B cell (primary cell): Measurements from ENCODE around the gene LRRC14B. TPM values are rescaled to one million over a fixed set of nuclear protein-coding genes. Genes with fewer than 3 reads are reported as not detected.

Experiments
- ATAC-seq: fragments of 200-7000 bp; cut with Tn5 transposase; one replicate; pipeline ENCODE4 v1.10.0; 2021; ENCODE audit warnings: low read depth, mild to moderate bottlenecking, moderate number of reproducible peaks, moderate library complexity
- CTCF ChIA-PET: fragments of 350-600 bp; sonication (Branson Sonifier 250); formaldehyde crosslinking; loops from one replicate; lab custom pipeline; 2021; ENCODE audit warnings: antibody characterized with exemption, inconsistent platforms; lab: Charles Lee
- POLR2A ChIA-PET: fragments of 350-600 bp; sonication (Branson Sonifier 250); formaldehyde crosslinking; loops from one replicate; lab custom pipeline; 2021; ENCODE audit warnings: antibody characterized with exemption; lab: Charles Lee
- DNase-seq: peaks from one replicate; pipeline ENCODE4 v3.0.0; 2013
- H2AFZ ChIP-seq: 2 replicates; pipeline ENCODE4 v1.6.1; 2012; ENCODE audit warnings: mild to moderate bottlenecking, low read depth, low read length; ENCODE audit not compliant: insufficient read depth, poor library complexity, severe bottlenecking
- H3K27ac ChIP-seq, 2 donors: 1 replicate in 1 of 2; 2 replicates in 1 of 2; pipeline ENCODE4 v1.5.1; 2012 to 2013; ENCODE audit warnings: low read length in 2 of 2, mild to moderate bottlenecking in 2 of 2, moderate library complexity in 1 of 2
- H3K27me3 ChIP-seq, 4 experiments: fragments of 200-600 bp in 1 of 4; sonication (generic) in 1 of 4; replicated peaks in 1 of 4; 1 replicate in 2 of 4; 2 replicates in 2 of 4; pipeline versions ENCODE4 v1.6.1 to v1.7.0; 2013 to 2016; ENCODE audit warnings: low read length in 3 of 4, mild to moderate bottlenecking in 2 of 4, mixed read lengths in 1 of 4, moderate library complexity in 1 of 4; ENCODE audit not compliant: insufficient read depth in 4 of 4, control insufficient read depth in 3 of 4; ENCODE audit errors: control extremely low read depth in 1 of 4
- H3K36me3 ChIP-seq, 2 experiments: replicated peaks in 1 of 2; 1 replicate in 1 of 2; 2 replicates in 1 of 2; pipeline versions ENCODE4 v1.6.1 to v1.7.1; 2013; ENCODE audit warnings: low read length in 1 of 2; ENCODE audit not compliant: insufficient read depth in 2 of 2, control insufficient read depth in 1 of 2; ENCODE audit errors: control extremely low read depth in 1 of 2, extremely low read depth in 1 of 2
- H3K4me1 ChIP-seq, 2 donors: fragments of 200-600 bp in 1 of 2; sonication (generic) in 1 of 2; 1 replicate in 1 of 2; 2 replicates in 1 of 2; pipeline versions ENCODE4 v1.5.1 to v1.6.1; 2013 to 2017; ENCODE audit warnings: low read length in 2 of 2; ENCODE audit not compliant: control insufficient read depth in 2 of 2, insufficient read depth in 2 of 2
- H3K4me2 ChIP-seq: replicated peaks from 2 replicates; pipeline ENCODE3; 2012; ENCODE audit warnings: mild to moderate bottlenecking, low read depth, low read length; ENCODE audit not compliant: poor library complexity, severe bottlenecking
- H3K4me3 ChIP-seq, 5 experiments: fragments of 200-600 bp in 1 of 5; sonication (generic) in 1 of 5; 1 replicate in 3 of 5; 2 replicates in 2 of 5; pipeline versions ENCODE4 v1.5.1 to v1.7.0; 2011 to 2016; ENCODE audit warnings: low read length in 4 of 5, mild to moderate bottlenecking in 4 of 5, low read depth in 2 of 5, control low read depth in 1 of 5, moderate library complexity in 1 of 5; ENCODE audit not compliant: insufficient read depth in 1 of 5; ENCODE audit errors: control extremely low read depth in 1 of 5, extremely low read depth in 1 of 5
- H3K79me2 ChIP-seq: fragments of 200-600 bp; sonication (generic); one replicate; pipeline ENCODE4 v1.6.0; 2016; ENCODE audit warnings: low read length; ENCODE audit not compliant: control insufficient read depth, insufficient read depth
- H3K9ac ChIP-seq: fragments of 200-600 bp; sonication (generic); 2 replicates; pipeline ENCODE4 v1.6.1; 2017; ENCODE audit warnings: mild to moderate bottlenecking, low read length, moderate library complexity
- H3K9me3 ChIP-seq, 3 donors: one replicate each; pipeline versions ENCODE4 v1.6.1 to v1.7.1; 2013; ENCODE audit warnings: low read length in 2 of 3; ENCODE audit not compliant: control insufficient read depth in 2 of 3, insufficient read depth in 1 of 3; ENCODE audit errors: control extremely low read depth in 1 of 3
- H4K20me1 ChIP-seq: 2 replicates; pipeline ENCODE4 v1.6.0; 2012; ENCODE audit warnings: mild to moderate bottlenecking, low read length; ENCODE audit not compliant: insufficient read depth, control insufficient read depth, poor library complexity, severe bottlenecking
- H3K27ac Mint-ChIP-seq: one replicate; pipeline ENCODE4 v1.8.0; 2021; ENCODE audit warnings: mixed read lengths
- H3K27me3 Mint-ChIP-seq: one replicate; pipeline ENCODE4 v1.8.0; 2021; ENCODE audit warnings: mixed read lengths
- H3K4me1 Mint-ChIP-seq: one replicate; pipeline ENCODE4 v1.8.0; 2021; ENCODE audit warnings: mixed read lengths
- H3K4me3 Mint-ChIP-seq: one replicate; pipeline ENCODE4 v1.8.0; 2021; ENCODE audit warnings: mixed read lengths
- H3K9me3 Mint-ChIP-seq: one replicate; pipeline ENCODE4 v1.8.0; 2022; ENCODE audit warnings: mixed read lengths; ENCODE audit not compliant: insufficient read depth
- CTCF ChIP-seq: fragments of 200-600 bp; IDR thresholded peaks from one replicate; pipeline ENCODE4 v1.8.0; 2022; ENCODE audit warnings: antibody characterized with exemption, mild to moderate bottlenecking
- EZH2 ChIP-seq: IDR thresholded peaks from 2 replicates; pipeline ENCODE4 v1.6.1; 2012; ENCODE audit warnings: borderline replicate concordance, low read depth, mild to moderate bottlenecking, moderate library complexity, low read length; ENCODE audit not compliant: insufficient read depth, poor library complexity, severe bottlenecking
- WGBS: methylation state at CpG from one replicate; pipeline ENCODE4 v1.1.5; 2013; ENCODE audit warnings: missing lambda C conversion rate; ENCODE audit not compliant: insufficient coverage; 5-methylcytosine and 5-hydroxymethylcytosine counted together
- intact Hi-C: fragments of 100-400 bp; cut with micrococcal nuclease; formaldehyde crosslinking; loops from one replicate; pipeline ENCODE4 v1.10.0; 2022
- polyA plus RNA-seq: library from polyadenylated mRNA; depleted of rRNA; stranded (reverse); fragments of >200 nt; gene quantifications from 2 replicates; pipeline ENCODE4 v1.2.3, GENCODE V29; 2012
- total RNA-seq, 2 donors: library from RNA; stranded (reverse); fragments of 120-200 nt in 1 of 2; gene quantifications; 1 replicate in 1 of 2; 2 replicates in 1 of 2; pipeline versions ENCODE4 v1.2.3 to v1.2.4, GENCODE V29; 2013 to 2022

The LRRC14B gene
- total and polyA plus RNA-seq, 2 donors (not counting 1 experiment from before 2014, with no cell fraction given), result 0.06 TPM; not detected in 1

GRCh38 chr5:158807-159447 lies 32.4 kb upstream of the LRRC14B start:
- no peaks in the 10 kb centered on the region for H3K4me1 ChIP-seq
- no peaks in the 10 kb centered on the region for H3K79me2 ChIP-seq
- no peaks in the 10 kb centered on the region for H3K9me3 ChIP-seq
- no peak overlapping the region for H3K9ac ChIP-seq
- DNase-seq (no peak), ATAC-seq (no peak)
- ChIA-PET CTCF (no interaction called here), POLR2A (no interaction called here)
- H3K27me3 ChIP-seq, result no peaks in the 10 kb centered on the region
- H3K9me3 Mint-ChIP-seq, result no peaks in the 10 kb centered on the region
- no peak overlapping the region for H3K4me3 ChIP-seq
- no peak overlapping the region for H3K27ac ChIP-seq
- no peak overlapping the region for H3K4me3 Mint-ChIP-seq
- TF ChIP-seq EZH2 (no peak), CTCF (no peak)
- no peaks in the 10 kb centered on the region for H4K20me1 ChIP-seq
- no peak overlapping the region for H3K27ac Mint-ChIP-seq
- H3K36me3 ChIP-seq, result no peaks in the 10 kb centered on the region
- 70% methylated on average over 13 of the region's 17 CpGs for WGBS
- peaks cover 18% of the 10 kb centered on the region for H3K27me3 Mint-ChIP-seq
- H2AFZ ChIP-seq, result no peak overlapping the region
- H3K4me1 Mint-ChIP-seq, result no peaks in the 10 kb centered on the region
- intact Hi-C loops, result no loop called here
- H3K4me2 ChIP-seq, result no peak overlapping the region

- H3K4me3 ChIP-seq, result no peak overlapping the region
- H2AFZ ChIP-seq, result no peak overlapping the region
- Mint-ChIP-seq H3K4me1 (no peaks in the 10 kb centered on the region), H3K27me3 (peaks cover 18% of the 10 kb centered on the region), H3K27ac (no peak overlapping the region), H3K4me3 (no peak overlapping the region), H3K9me3 (no peaks in the 10 kb centered on the region)
- ATAC-seq (no peak), DNase-seq (no peak)
- no peaks in the 10 kb centered on the region for H3K4me1 ChIP-seq
- TF ChIP-seq CTCF, result no peak
- no peak for TF ChIP-seq EZH2
- H3K9ac ChIP-seq, result no peak overlapping the region
- H3K36me3 ChIP-seq, result no peaks in the 10 kb centered on the region
- no peaks in the 10 kb centered on the region for H3K79me2 ChIP-seq
- peaks cover 0 to 2% (median 0%) of the 10 kb centered on the region in 3 donors for H3K9me3 ChIP-seq
- H4K20me1 ChIP-seq, result no peaks in the 10 kb centered on the region
- no peaks in the 10 kb centered on the region for H3K27me3 ChIP-seq
- intact Hi-C loops, result no loop called here
- no peak overlapping the region for H3K27ac ChIP-seq
- CTCF ChIA-PET, result no interaction called here
- POLR2A ChIA-PET, result no interaction called here
- WGBS, result 46% methylated on average over 18 of the region's 19 CpGs
- no peak overlapping the region for H3K4me2 ChIP-seq
Measured at GRCh38 chr5:159448-160172, 31.7 kb upstream of the LRRC14B start.
